Astrocyte (in vitro differentiated cells and primary cell): ENCODE results near the gene SFT2D1. TPM values are rescaled to one million over a fixed set of nuclear protein-coding genes. Genes with fewer than 3 reads are reported as not detected.

Source experiments
- DNase-seq: peaks from one replicate; pipeline ENCODE4 v3.0.0-alpha.2; 2010; ENCODE audit warnings: low read depth
- FAIRE-seq: peaks from 2 replicates; lab custom pipeline; 2011; peaks lifted over from hg19 to GRCh38; lab: Jason Lieb, UNC
- H2AFZ ChIP-seq: 2 replicates; pipeline ENCODE4 v1.6.0; 2012; ENCODE audit warnings: low read depth, low read length, inconsistent platforms
- H3K27ac ChIP-seq: 2 replicates; pipeline ENCODE4 v1.5.1; 2011; ENCODE audit warnings: low read depth, low read length, inconsistent platforms
- H3K27me3 ChIP-seq: 2 replicates; pipeline ENCODE4 v1.6.0; 2011; ENCODE audit warnings: low read length, inconsistent platforms; ENCODE audit not compliant: insufficient read depth
- H3K36me3 ChIP-seq: 2 replicates; pipeline ENCODE4 v1.5.1; 2011; ENCODE audit warnings: low read length, inconsistent platforms; ENCODE audit not compliant: insufficient read depth
- H3K4me1 ChIP-seq: 2 replicates; pipeline ENCODE4 v1.5.1; 2011; ENCODE audit warnings: low read length, inconsistent platforms; ENCODE audit not compliant: insufficient read depth
- H3K4me2 ChIP-seq: 2 replicates; pipeline ENCODE4 v1.6.0; 2012; ENCODE audit warnings: low read length, inconsistent platforms
- H3K4me3 ChIP-seq: 2 replicates; pipeline ENCODE4 v1.5.1; 2011; ENCODE audit warnings: low read depth, mild to moderate bottlenecking, low read length, inconsistent platforms; ENCODE audit not compliant: insufficient read depth
- H3K79me2 ChIP-seq: 2 replicates; pipeline ENCODE4 v1.6.0; 2012; ENCODE audit warnings: mild to moderate bottlenecking, low read length, inconsistent platforms; ENCODE audit not compliant: insufficient read depth
- H3K9ac ChIP-seq: 2 replicates; pipeline ENCODE4 v1.6.0; 2012; ENCODE audit warnings: mild to moderate bottlenecking, low read length, inconsistent platforms
- H3K9me3 ChIP-seq: 2 replicates; pipeline ENCODE4 v1.5.1; 2012; ENCODE audit warnings: low read depth, mild to moderate bottlenecking, low read length, inconsistent platforms; ENCODE audit not compliant: insufficient read depth
- H4K20me1 ChIP-seq: 2 replicates; pipeline ENCODE4 v1.6.0; 2012; ENCODE audit warnings: low read length, inconsistent platforms; ENCODE audit not compliant: insufficient read depth
- H3K27ac Mint-ChIP-seq: one replicate; pipeline ENCODE4 v1.8.0; 2021; ENCODE audit warnings: mild to moderate bottlenecking, mixed read lengths; ENCODE audit not compliant: unreplicated experiment
- H3K27me3 Mint-ChIP-seq: one replicate; pipeline ENCODE4 v1.8.0; 2021; ENCODE audit warnings: low read depth, mixed read lengths; ENCODE audit not compliant: unreplicated experiment
- H3K36me3 Mint-ChIP-seq: one replicate; pipeline ENCODE4 v1.8.0; 2021; ENCODE audit warnings: low read depth, mixed read lengths; ENCODE audit not compliant: unreplicated experiment
- H3K4me1 Mint-ChIP-seq: one replicate; pipeline ENCODE4 v1.8.0; 2021; ENCODE audit warnings: low read depth, mixed read lengths; ENCODE audit not compliant: unreplicated experiment
- H3K4me3 Mint-ChIP-seq: one replicate; pipeline ENCODE4 v1.8.0; 2021; ENCODE audit warnings: mild to moderate bottlenecking, moderate library complexity, mixed read lengths; ENCODE audit not compliant: unreplicated experiment
- H3K9me3 Mint-ChIP-seq: one replicate; pipeline ENCODE4 v1.8.0; 2021; ENCODE audit warnings: mild to moderate bottlenecking, mixed read lengths; ENCODE audit not compliant: unreplicated experiment
- CTCF ChIP-seq: IDR thresholded peaks from 2 replicates; pipeline ENCODE4 v1.5.1; 2011; ENCODE audit warnings: low read depth, mild to moderate bottlenecking, inconsistent platforms, low read length, moderate library complexity; ENCODE audit not compliant: insufficient read depth
- EZH2 ChIP-seq: IDR thresholded peaks from 2 replicates; pipeline ENCODE4 v1.6.1; 2012; ENCODE audit warnings: mild to moderate bottlenecking, low read length, inconsistent platforms; ENCODE audit not compliant: insufficient read depth
- total RNA-seq: library from RNA; stranded (reverse); gene quantifications from 2 replicates; pipeline ENCODE4 v1.2.1, GENCODE V29; 2021

Gene SFT2D1
- total RNA-seq, 1 donor from 2014 or later: 63.9 TPM

GRCh38 chr6:166270706-166271375 lies 71.5 kb downstream of the SFT2D1 start:
- no peaks in the 10 kb centered on the region for H4K20me1 ChIP-seq
- H3K9me3 ChIP-seq: no peaks in the 10 kb centered on the region
- no peaks in the 10 kb centered on the region for H3K36me3 ChIP-seq
- no peaks in the 10 kb centered on the region for H3K4me1 Mint-ChIP-seq
- H3K27ac ChIP-seq: no peak overlapping the region
- no peaks in the 10 kb centered on the region for H3K9me3 Mint-ChIP-seq
- H3K4me1 ChIP-seq: no peaks in the 10 kb centered on the region
- no peaks in the 10 kb centered on the region for H3K79me2 ChIP-seq
- TF ChIP-seq CTCF (no peak), EZH2 (no peak)
- no peak overlapping the region for H3K27ac Mint-ChIP-seq
- H2AFZ ChIP-seq: no peak overlapping the region
- H3K4me3 Mint-ChIP-seq: no peak overlapping the region
- peaks cover 23% of the 10 kb centered on the region for H3K27me3 ChIP-seq
- H3K4me2 ChIP-seq: no peak overlapping the region
- H3K36me3 Mint-ChIP-seq: no peaks in the 10 kb centered on the region
- peaks cover 46% of the 10 kb centered on the region for H3K27me3 Mint-ChIP-seq
- no peak for FAIRE-seq
- H3K9ac ChIP-seq: no peak overlapping the region
- DNase-seq: no peak
- H3K4me3 ChIP-seq: no peak overlapping the region

Other genes with a start within 250 kb of the SFT2D1 start
- gene TBXT, start 174.7 kb downstream of the SFT2D1 start, total RNA-seq: not detected in 2 replicates
- 0.14 TPM in 1 of 2 replicates, not detected in the other for gene PRR18, start 34.2 kb downstream of the SFT2D1 start, total RNA-seq
- 43.6 and 47.4 TPM in 2 replicates for gene MPC1, start 40.4 kb upstream of the SFT2D1 start, total RNA-seq
- 1.2 and 1.3 TPM in 2 replicates for gene RAMACL, start 244.1 kb upstream of the SFT2D1 start, total RNA-seq